NCI-H2081 treated with DMSO at 0.1 percent for 48 hours (cell line): ENCODE results near the gene LCE1C.

Experiments used
- DNase-seq: peaks from one replicate; lab custom pipeline; 2025; lab: John Stamatoyannopoulos, UW

Gene LCE1C

DNA sequence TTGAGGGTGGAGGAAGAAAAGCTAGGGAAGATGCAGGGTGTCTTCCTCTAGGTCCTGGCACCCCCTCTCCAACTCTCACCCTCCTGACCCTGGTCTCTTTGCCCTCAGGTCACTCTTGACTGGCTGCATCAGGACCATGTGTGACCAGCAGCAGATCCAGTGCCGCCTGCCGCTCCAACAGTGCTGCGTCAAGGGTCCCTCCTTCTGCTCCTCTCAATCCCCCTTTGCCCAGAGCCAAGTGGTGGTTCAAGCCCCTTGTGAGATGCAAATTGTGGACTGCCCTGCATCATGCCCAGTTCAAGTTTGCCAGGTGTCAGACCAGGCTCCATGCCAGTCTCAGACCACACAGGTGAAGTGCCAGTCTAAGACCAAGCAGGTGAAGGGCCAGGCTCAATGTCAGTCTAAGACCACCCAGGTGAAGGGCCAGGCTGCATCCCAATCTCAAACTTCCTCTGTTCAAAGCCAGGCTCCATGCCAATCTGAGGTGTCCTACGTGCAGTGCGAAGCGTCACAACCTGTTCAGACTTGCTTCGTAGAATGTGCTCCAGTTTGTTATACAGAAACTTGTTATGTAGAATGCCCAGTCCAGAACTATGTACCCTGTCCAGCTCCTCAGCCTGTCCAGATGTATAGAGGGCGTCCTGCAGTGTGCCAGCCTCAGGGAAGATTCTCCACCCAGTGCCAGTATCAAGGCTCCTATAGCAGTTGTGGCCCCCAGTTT, 46.8 kb downstream of the LCE1C start:
- DNase-seq: no peak

DNA sequence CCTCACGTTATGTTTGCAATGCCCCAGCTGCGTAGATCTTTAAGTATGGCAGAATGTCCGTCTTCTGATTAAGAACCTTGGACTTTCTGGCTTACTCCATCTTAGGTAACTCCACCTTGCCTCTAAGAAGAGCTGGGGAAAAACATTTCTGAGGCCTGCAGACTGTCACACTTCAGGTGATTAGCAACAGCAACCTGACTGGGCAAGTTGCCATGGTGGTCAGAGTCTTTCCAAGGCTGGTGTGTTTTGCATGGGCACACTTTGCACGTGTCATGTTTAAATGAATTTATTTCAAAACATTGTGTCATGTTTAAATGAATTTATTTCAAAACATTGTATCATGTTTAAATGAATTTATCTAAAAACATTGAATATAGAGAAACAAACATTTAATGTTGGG, 47.8 kb downstream of the LCE1C start:
- no peak for DNase-seq

DNA sequence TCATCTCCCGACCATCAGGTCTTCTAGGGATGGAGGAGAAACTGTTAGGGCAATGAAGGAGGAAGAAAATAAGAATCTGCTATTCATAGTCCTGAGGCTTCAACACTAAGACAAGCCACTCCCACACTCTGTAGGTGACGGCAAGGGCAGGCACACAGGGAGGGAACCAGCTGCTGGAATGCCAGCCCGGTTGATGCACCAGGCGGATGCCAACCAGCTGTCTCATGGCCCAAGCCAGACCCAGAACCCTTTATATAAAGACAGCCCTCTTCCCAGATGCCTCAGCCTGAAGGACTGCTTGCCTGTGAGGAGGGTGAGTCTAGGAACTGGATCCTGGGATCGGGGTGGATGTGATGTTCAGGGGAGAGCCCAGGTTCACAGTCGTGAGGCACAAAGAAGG, 48.7 kb downstream of the LCE1C start, which contains the start of gene KPRP:
Gene KPRP (plus strand): TSS at position 279 of the 400 bp plus-strand sequence. CDS start 1,564 bp downstream, outside the sequence.
- no peak for DNase-seq

DNA sequence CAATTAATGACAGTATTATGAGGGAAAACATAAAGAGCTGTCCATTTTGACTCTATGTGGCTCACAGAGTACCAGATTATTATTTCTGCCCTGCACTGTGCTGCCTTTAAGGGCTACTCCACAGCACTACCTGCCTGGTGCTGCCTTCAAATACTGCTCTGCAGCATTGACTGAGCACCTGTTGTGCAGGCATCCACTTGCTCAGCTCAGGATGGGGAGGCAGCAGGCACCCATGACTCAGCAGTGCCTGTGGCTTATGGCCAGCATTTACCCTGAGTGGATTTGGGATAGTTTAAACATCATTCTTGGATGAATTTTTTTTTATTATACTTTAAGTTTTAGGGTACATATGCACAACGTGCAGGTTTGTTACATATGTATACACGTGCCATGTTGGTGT, 49.6 kb downstream of the LCE1C start:
- DNase-seq: no peak
